Measurements from ENCODE around the gene MYH1.
"Not testable (repeated sequence)": the region's sequence is repeated elsewhere in the genome, so short reads cannot be mapped to it uniquely, and the experiment has no call there.

The MYH1 gene

DNA sequence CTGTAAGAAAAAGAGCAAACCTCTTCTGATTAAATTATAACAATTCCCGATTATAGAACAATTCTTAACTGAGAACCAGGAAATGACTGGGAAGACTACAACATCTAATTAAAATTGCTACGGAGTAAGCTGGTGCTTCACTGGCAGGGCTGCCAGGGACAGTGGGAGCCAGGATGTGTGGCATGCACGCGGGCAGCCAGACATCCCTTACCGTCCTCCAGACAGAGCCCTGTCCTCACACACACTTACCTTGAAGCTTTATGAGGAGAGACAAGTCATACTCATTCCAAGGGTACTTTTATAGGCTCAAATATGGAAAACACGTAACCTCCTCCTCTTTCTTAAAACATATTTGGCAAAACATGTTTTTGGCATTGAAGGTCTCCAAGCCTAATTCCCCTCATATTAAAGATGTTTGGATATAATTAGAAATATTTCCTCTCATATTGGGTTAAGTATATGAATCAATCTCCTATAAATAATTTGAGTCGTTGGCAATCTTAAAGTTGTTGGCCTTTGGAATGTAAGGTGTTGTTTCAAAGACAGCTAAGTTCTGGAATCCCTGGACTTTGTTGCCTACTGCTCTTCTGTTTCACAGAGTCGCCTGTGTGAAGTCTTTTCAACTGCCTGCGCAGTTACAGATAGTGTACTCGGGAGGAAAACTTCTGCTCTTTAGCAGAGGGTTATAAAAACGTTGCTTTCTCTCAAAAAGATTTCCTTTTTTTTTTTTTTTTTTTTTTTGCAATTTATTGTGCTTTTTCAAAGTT, at the start of gene MYH1:
TSS of gene MYH1 (minus strand) at position 272 of the 767 bp plus-strand sequence. CDS start 1,900 bp downstream, outside the sequence.
- DNase-seq = no peak

DNA sequence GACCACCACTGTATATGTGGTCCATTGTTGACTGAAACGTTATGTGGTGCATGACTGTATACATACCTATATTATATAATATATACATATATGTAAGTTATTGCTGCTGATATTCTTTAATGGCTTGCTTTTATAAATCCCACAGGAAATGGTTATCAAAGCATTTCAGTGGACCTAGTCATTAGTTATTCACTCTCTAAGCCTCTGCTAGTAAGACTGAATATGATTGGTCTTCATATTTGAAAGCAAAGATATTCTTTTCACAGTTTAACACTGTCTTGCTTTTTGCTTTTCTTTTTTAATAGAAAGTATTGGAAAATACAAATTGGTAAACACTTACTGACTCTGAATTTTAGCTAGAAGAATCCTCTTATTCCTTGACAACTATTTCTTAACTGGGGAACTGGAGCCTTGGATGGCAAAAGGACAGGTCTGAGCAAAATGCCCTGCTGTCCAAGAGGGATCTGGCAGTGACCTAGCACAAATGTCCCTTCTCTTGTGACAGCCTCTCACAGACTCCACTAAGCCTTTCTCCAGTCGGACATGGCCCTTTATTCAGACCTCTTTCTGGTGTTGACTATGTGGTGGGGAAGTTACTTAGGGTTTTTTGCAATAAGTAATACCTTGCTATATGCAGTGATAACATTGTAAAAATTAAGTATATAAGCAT, 45.8 kb upstream of the MYH1 start:
- no peak for DNase-seq

DNA sequence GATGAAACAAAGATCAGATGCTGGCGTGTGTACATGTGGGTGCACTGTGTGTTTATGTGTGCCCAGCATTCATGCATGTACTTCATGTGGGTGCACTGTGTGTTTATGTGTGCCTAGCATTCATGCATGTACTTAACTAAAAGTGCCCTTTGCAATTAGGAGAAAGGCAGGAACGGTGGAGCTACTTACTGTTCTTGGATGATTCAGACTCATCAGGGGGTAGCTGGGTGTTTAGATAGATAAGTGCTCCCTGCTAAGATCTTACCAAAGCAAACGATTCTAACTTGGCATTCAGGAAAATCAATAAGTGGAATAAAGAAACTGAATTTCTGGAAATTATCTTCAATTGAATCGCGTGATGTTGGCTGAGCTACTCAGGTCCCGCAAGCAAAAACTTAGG, 39.7 kb upstream of the MYH1 start:
- no peak for DNase-seq

DNA sequence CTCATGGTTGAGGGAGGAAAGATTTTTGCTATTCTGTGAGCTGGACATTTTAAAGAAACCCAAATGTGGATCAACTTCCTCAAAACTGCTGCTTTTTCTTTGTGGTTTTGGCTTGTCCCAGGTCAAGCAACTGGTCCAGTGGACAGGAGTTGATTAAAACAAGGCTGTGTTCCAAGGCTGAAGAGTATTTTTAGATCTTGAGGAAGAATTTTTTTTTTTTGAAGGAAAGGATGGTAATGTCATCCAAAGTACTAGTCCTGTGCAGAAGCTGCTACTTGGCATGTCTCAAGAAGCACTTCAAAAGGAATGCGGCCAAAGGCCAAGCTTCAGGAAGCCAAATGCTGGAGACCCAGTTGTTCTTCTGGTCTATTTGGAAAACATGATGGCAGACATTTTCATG, 39.1 kb upstream of the MYH1 start:
- DNase-seq = no peak

DNA sequence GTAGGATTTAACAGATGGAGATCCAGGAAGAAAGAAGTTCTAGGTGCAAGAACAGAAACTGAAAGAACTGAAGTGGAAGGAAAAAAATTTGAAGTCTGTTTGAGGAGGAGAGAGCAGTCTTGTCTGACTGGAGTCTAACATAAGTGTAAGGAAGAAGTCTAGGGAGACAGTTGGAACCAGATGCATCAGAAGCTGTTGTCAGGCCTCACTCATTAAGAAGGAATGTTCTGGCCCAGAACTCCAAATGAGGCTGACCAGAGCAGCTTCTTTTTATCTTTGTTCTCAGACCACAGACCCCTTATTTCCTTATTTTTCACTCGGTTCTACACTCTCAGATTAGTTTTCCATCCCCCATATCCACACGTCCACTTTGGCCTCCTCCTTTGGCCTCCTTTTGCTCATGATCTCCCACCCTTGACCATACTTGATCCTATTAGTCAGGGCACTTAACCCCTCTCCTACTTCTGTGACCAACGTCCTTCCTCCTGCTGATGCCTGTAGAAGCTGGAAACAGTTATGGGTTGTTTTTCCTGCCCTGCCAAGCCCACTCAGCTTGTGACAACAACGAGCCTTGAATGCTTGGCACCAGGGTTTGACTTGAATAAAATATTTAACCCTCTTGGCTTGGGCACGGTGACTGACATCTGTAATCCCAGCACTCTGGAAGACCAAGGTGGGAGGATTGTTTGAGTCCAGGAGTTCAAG, 38.1 kb upstream of the MYH1 start:
- DNase-seq = no peak

DNA sequence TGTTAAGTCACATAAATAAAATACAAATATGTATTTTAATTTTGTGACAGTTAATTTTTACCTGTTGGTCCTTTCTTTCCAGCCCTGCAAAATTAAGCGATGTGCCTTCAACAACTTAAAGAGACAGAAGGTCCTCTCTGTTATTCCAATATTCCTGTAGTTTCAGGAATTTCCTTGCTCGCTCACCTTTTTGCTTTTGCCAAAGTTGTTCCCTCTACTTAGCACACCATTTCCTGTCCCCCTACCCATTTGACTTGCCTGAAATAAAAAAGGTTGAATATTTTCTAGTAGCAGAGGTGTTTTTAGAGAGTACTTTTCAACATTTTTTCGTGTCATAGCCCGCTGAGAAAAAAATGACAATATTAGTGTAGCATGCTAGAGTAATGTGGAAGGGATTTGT, 31.7 kb upstream of the MYH1 start:
- no peak for DNase-seq

DNA sequence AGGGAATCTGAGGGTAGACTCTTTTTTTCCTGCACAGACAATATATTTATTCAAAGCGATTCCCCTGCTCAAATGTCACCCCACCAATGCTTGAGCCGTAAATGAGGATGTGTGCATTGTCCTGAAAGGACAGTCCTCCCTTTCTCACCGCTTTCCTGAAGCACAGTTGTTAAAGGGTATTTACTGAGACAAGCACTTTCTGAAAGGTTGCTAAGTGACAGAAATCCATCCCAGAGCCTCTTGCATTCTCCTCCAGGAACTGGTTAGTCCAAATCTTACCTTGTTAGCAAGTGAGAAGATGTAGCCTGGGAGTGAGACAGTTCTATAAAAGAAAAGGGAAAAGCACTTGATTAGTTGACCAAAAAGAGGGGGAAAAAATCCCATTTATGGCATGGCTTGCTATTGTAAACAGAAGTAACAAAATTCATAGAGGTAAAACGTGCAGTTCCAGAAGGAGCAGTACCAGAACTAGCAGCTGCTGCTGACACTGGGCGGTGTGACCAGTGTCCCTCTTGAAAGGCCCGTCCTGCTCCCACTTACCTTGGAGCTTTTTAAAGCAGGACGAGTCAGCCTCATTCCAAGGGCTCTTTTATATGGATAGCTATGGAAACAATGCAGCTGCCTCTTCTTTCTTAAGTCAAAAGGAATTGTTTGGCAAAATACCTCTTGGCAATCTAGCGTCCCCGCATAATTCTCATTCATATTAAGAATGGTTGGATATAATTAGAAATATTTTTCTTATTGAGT, 30.9 kb upstream of the MYH1 start, which contains the start of gene MYH2:
TSS of gene MYH2 (minus strand) at position 563 of the 747 bp plus-strand sequence. CDS start 1,738 bp downstream, outside the sequence.
- DNase-seq = no peak

DNA sequence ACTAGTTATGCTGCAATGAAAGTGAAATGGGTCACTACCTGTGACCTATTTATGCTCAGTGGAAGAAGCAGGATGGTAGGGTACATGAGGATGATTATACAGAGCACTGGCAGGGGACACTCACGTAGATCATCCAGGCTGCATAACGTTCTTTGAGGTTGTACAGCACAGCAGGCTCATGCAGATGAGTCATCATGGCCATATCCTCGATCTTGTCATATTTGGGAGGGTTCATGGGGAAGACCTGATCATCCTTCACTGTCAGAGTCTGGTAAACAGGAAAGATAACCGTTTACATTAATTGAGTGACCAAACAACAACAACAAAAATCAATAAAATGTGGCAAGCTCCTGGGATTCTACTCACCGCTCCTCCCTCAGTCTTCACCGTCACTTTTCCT, 29.0 kb upstream of the MYH1 start:
- DNase-seq = no peak

DNA sequence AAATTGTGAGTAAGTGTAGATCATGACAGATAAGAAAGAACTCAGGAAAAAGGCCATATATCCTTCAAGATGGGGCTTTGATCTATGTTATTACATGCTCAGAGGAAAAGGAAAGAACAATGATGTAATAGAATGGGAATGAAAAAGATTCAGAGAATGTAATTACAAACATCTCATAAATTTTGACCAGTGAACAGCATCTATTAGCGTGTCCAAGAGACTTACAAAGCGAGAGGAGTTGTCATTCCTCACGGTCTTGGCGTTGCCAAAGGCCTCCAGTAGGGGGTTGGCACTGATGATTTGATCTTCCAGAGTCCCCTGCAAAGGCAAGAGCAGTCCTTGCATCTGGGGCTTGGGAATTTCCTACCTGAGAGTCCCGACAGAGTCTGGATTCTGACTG, 25.1 kb upstream of the MYH1 start:
- DNase-seq = not testable (repeated sequence)

DNA sequence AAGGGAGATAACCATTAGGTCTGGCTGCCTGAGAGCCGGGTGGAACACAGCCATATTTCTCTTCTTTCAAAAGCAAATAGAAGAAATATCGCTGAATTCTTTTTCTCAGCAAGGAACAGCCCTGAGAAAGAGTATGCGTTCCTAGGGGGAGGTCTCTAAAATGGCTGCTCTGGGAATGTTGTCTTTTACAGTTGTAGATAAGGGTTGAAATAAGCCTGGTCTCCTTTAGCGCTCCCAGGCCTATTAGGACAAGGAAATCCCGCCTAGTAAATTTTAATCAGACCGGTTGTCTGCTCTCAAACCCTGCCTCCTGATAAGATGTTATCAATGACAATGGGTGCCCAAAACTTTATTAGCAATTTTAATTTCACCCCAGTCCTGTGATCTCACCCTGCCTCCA, 22.8 kb upstream of the MYH1 start:
- not testable (repeated sequence) for DNase-seq

DNA sequence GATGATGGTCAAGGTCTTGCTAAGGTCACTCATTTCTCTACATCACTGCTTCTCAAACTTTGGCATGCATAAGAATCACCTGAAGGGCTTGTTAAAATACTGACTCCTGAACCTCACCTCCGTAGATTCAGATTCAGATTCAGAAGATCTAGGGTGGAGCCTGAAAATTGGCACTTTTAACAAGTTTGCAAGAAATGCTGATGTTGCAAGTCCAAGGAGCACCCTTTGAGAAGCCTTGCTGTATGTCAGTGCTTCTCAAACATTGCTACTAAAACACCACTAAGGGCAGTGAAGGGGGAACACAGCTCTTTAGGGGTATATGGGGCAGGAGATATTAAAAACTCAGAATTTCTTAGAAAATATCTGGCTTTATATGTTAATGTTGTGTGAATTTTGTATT, 13.7 kb upstream of the MYH1 start:
- DNase-seq = no peak

DNA sequence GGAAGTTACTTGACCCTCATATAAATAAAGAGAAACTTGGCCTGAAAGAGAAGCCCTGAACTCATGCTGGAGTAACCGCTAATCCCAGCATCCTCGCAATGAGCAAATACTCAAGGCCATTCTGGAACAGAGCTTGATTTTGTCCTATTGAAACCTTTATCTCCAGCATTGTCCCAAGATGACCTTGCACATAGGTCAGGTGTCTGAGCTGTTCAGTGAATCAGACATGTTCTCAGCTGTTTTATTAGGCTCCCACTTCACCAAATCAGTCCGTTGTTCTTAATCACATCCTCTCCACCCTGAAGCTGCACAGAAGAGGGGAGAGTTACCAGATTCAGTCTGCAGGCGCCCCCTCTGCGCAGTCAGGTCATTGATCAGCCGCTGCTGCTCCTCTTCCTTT, 9.1 kb upstream of the MYH1 start:
- no peak for DNase-seq

DNA sequence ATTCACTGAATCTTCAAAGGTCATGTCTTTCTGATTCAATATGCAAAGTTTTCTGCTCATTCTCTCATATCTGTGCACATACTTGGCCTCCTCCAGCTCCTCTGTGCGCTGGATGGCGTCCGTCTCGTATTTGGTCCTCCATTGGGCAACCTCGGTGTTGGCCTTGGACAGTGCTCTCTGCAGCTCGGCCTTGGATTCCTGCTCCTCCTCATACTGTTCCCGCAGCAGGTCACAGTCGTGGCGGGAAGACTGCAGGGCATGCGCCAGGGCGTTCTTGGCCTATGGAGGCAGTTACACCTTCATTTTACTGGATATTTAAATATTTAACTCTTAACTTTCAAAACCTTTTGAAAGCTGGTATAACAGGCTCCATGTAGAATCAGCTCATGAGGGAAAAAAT, 8.2 kb upstream of the MYH1 start:
- DNase-seq = no peak

DNA sequence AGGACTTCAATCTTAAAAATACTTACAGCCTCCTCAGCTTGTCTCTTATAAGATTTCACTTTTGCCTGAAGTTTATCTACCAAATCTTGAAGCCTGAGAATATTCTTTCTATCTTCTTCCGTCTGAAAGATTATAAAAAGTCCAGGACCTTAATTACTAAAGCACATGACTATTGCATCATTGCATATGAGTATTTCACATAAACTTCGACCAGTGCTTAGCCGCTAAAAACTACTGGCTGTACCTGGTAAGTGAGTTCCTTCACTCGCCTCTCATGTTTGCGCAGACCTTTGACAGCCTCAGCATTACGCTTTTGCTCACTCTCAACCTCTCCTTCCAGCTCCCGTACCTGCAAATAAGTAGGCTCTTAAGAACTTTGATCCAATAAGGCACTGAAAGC, 4.7 kb upstream of the MYH1 start:
- DNase-seq = no peak

DNA sequence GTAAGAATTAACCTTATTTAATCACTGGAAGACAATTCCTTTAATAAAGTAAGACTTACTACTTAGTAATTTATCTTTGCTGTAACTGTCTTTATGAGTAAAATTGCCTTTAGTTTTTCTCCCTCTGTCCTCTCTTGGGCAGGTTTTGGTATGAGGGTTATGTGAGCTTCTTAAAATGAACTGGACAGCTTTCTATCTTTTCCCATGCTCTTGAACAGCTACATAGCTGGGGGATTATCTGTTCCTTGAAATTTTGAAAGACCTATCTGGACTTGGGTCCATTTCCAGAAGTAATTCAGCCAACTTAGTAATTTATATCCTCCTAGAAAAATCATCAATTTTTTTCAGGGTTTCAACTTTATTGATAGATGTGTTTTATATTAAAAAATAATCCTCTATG, 3.6 kb upstream of the MYH1 start:
- DNase-seq = no peak

DNA sequence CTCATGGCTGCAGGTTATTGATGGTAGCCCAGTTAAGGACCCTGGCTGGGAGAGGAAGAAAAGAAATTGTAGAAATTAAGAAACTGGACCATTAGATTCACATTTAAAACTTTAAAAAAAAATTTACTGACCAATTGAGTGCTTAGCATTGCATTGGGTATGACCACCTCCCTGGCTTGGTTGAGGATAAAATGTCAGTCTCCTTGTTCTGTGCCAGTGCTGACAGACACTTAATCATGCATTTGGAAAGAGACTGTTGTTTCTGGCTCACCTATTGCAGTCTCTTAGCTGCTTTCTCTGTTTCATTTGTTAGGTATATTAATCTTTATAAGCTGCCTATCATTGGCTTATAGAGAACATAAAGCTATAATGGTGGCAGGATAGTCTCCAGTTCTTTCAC, 1.7 kb downstream of the MYH1 start:
- DNase-seq = no peak

DNA sequence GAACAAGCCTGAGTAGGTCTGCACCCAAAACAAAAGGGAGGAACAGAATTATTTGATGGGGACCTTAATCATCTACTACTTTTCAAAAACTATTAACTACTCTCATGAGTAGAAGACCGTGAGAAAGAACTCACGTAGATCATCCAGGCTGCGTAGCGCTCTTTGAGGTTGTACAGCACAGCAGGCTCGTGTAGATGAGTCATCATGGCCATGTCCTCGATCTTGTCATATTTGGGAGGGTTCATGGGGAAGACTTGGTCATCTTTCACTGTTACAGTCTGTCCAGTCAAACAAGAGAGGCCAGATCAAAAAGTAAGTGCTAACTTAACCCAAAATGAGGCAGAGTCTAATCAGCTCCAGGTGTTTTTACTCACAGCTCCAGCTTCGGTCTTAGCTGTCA, 2.3 kb downstream of the MYH1 start:
- DNase-seq = no peak

DNA sequence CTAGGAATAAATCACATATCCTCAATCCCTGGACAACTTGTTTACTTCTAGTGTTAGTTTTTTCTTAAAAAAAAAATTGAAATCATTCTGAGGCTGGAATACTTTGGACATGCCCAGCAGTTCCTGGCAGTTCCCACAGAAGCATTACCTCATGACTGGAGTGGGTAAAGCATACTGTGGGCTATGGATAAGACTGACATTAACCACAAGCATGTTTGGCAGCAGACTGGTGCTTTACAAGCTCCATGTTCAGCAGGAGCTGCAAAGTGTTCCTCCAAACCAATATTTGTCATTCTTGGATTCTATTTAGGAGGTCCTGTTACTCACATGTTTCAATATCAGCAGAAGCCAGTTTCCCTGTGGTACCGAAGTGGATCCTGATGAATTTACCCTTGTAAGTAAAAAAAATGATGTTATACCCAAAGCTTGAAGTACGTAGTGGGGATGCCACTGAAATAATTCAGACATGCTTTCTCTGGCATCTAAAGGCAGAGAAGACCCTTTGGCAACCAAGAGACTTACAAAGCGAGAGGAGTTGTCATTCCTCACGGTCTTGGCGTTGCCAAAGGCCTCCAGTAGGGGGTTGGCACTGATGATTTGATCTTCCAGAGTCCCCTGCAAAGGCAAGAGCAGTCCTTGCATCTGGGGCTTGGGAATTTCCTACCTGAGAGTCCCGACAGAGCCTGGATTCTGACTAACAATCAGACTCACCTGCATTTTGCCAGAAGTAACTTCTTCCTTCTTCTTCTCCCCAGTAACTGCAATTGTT, 4.9 kb downstream of the MYH1 start:
- DNase-seq = no peak

DNA sequence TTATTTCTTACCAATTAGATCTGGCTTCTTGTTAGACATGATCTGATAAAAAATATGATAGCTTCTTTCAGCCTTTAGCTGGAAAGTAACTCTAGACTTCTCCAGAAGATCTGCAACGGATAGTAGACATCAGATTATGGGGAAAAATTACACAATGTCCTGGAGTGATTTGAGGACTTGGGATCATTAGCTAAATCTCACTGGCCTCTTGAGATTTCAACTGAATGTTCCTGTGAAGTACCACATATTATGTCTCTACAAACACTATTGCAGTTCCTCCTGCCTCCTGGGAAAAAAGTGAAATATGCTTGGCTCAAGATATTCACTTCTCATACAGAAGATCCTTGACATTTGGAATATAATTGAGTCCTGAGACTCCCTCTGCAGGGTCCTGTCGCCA, 5.5 kb downstream of the MYH1 start:
- DNase-seq = no peak

DNA sequence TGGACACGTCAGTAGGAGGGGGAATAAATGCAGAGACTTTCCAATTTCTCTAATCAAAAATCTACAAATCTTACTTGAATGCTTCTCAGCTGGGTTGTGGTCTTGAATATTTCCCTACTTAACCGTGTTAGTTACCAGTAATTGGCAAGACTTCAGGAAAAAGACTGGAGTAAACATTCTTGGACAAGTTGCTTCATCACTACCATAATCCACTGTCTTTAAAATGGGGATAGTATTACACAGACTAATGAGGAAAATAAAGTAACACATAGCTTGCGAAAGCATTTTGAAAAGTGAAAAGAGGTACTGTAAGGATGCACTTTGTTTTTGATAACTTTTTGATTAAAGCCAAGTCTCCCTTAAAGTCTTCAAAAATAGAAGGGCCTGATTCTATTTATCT, 18.4 kb downstream of the MYH1 start:
- DNase-seq = no peak

DNA sequence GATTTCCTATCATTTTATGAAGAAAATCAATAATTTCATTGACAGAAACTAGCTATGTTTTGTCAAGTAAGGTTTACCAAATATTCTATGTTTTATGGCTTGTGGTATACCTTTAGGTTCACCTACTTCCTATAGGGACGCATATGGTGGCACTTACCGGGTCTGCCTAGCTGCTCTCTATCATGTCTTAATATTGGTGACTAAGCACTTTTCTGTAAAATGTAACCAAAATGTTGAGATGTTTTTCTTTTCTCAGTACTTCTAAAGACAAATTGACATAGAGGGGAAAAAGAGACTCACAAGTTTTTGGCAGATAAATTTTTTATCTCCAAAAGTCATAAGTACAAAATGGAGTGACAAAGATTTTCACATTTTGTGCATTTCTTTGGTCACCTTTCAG, 26.3 kb downstream of the MYH1 start:
- no peak for DNase-seq

DNA sequence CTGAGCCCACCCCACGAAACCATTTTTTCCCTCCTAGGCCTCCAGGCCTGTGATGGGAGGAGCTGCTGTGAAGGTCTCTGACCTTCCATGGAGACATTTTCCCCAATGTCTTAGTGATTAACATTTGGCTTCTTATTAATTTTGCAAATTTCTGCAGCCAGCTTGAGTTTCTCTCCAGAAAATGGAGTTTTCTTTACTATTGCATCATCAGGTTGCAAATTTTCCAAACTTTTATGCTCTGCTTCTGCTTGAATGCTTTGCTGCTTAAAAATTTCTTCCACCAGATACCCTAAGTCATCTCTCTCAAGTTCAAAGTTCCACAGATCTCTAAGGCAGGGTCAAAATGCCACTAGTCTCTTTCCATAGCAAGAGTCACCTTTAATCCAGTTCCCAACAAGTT, 36.1 kb downstream of the MYH1 start:
- DNase-seq = no peak

DNA sequence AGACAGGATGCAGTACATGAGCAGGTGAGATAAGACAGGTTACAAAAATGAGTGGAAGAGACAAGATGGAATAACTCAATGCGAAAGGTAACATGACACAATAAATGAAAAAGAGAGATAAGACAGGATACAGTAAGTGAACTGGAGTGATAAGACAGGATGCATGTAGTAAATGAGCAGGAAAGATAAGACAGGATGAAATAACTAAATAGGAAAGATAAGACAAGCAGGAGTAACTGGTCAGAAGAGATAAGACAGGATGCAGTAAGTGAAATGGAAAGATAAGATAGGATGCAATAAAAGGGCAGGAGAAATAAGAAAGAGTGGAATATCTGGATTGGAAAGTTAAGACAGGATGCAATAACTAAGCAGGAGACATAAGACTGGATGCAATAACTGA, 40.6 kb downstream of the MYH1 start:
- no peak for DNase-seq
